HS-5 (cell line): ENCODE measurements around the gene TMEM240.
A peak's percentile ranks its signal among the peaks of the same experiment; 100 is the strongest.

Source experiments
- DNase-seq: peaks from one replicate; pipeline ENCODE4 v3.0.0-alpha.2; 2012; ENCODE audit warnings: low read depth

TMEM240 gene

DNA sequence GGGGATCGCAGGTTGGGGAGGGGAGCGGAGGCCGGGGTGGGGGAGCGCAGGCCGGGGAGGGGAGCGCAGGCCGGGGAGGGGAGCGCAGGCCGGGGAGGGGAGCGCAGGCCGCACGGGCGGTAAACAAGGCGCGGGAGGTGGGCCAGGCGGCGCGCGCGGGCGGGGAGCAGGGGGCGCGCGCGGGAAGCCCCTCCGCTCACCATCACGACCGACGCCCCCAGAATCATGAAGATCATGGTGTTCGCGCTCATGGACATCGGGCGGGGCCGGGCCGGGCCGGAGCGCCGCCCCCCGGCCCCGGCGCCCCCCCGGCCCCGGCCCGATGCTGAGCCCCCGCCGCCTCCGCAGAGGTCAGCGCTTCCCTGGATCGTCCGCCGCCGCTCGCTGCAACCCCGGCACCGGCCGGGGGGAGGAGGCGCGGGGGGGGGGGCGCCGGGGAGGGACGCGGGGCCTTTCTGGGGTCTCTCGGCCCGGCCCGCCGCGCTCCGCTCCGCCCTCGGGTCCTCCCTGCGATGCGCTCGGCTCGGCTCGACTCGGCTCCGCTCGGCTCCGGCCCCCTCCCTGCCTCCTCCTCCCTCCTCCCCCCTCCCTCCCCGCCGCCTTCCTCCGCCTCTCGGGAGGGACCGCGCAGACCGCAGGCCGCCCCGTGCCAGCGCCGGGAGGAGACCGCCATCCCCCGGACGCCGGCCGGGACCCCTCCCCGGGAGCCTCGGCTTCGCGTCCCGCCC lies at the start of gene TMEM240:
TMEM240 (minus strand) TSS at position 535 of the 728 bp plus-strand sequence; CDS start at position 257, 278 bp downstream.
- DNase-seq = no peak

DNA sequence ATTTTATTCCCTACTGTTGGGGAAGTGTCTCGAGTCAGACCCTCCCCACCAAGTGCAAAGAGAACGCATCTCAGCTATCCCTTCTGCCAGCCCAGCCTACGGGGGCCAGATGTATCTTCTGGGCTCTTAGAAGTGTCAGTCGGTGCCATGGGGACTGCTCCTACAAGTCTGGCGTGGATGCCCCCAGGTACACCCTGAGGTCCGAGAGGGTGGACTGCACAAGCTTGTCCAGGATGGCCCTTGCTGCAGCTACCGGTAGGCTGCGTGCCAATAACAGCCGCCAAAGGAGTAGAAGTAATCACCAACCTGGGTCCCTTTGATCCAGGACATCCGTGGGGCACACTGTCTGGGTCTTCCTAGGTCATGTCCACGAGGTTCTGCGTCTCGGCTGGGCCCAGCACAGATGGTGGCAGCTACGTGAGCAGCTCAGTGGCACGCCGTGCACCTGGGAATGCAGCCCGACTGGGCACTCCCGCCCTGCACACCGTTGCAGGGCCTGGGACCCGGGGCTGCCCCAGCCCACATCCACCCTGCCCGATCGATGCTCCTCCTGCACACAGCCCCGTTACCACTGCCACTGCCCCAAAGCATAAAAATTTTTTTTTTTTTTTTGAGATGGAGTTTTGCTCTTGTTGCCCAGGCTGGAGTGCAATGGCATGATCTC lies 43.1 kb upstream of the TMEM240 start:
- DNase-seq = no peak

DNA sequence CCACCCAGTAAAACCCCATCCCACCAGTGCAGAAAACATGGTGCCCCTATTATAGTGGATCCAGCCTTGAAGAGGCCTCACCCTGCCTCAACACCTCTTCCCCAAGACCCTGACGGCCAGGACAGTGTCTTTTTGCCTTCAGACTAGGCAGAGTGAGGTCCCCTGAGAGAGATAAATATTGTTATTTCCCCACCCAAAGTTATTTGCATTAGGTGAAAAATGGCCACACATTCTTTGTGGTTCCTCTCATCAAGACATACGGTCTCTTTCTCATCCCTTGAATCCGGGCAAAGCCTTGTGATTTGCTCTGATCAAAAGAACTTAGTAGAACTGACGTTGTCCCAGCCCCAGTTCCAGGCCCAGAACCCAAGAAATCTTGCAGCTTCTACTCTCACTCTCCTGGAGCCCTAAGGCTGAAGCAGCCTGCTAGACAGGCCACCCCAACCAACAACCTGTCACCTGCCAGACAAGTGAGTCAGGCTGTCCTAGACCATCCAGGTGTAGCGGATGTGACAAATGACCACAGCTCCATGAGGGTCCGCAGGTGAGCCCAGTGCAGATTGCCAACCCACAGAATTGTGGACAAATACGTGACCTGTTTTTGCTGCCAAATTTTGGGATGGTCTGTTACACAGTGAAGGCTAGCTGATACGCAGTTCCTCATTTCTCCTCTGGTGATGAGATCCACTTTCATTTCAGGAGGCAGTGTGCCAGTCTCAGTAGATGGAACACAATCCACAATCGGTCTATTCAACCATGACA lies 42.3 kb upstream of the TMEM240 start:
- DNase-seq = no peak

DNA sequence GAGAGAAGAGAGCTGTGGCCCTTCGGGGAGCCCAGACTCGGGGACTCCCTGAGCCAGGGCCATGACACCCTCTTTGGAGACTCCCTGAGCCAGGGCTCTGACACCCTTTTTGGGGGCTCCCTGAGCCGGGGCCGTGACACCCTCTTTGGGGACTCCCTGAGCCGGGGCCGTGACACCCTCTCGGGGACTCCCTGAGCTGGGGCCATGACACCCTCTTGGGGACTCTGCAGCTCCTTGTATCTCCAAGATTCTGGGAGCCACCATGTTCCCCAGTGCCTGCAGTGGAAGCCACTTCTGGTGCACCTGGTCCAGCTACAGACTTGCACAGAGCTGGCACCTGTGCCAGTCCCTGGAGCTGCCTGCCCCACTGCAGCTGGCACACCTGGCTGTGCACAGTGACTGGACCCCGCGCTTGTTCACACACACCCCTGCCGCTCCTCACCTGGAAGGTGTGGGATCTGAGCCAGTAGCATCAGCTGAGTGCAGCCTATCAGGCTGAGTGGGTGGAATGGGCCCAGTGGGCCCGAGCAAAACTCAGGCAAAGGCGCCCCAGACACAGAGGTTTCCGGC lies 38.0 kb upstream of the TMEM240 start:
- no peak for DNase-seq

DNA sequence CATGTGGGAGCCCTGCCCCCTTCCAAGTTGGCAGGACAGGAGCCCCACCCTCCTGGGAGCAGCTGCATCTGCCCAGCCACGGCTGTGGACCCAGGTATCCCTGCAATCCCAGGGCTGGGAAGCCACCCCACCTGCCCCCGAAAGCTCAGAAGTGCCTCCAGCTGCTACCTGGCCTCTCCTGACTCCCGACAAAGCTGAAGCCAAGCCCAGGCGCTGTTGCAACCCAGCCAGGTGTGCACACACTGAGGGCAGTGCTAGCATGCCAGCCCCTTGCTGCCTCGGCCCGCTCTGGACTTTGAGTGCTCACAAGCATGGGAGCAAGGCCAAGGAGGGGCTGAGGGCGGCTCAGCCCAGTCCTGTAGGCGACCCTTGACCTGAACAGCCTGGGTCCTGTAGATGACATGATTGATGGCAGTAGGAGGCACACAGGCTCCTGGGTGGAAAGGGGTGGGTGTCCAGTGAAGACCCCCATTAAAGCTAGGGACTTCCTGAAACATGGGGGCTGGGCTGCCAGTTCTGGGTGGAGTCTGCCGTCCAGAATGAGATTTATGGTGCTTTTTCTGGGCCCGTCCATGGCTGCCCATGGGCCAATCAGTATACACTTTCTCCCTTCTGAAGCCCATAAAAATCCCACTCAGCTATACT lies 37.1 kb upstream of the TMEM240 start:
- DNase-seq = no peak

DNA sequence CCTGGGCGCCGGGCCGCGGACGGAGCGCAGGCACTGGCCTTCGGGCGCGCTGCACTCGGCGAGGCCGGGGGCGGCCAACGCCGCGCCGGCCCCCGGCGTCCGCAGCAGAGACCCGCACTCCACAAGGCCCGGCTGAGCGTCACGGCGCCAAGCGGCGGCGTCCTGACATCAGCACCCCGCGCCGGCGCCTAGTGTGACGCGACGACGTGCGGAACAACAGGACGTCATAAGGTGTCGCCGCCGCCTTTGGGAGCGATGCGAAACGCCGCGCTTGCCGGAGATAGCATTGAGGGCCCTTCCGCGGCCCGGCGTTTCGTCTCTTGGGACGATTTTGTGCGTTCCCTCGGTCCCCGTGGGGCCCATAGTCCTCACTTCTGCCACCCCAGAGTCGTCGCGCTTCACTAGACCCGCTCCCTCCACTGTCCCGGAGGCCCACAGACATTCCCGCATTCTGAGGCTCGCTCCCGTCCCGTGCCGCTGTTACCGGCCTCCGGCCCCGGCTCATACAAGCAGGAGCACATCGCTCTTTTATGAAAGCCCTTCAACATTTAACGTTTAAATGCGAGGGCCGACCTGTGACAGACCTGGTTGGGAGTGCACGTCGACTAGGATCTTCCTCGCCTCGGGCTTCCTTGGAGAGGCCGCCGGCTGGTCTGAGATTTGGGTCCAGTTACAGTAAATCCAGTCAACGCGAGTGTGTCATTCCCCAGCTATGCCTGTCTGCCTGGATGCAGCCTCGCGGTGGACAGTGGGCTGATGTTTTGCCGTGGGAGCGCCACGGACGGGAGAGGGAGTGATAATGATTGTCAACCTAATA lies 34.5 kb upstream of the TMEM240 start, which contains the start of gene SSU72:
SSU72 (minus strand) TSS at position 143 of the 817 bp plus-strand sequence. CDS start 306 bp downstream, outside the sequence.
- DNase-seq = peak; percentile 56

DNA sequence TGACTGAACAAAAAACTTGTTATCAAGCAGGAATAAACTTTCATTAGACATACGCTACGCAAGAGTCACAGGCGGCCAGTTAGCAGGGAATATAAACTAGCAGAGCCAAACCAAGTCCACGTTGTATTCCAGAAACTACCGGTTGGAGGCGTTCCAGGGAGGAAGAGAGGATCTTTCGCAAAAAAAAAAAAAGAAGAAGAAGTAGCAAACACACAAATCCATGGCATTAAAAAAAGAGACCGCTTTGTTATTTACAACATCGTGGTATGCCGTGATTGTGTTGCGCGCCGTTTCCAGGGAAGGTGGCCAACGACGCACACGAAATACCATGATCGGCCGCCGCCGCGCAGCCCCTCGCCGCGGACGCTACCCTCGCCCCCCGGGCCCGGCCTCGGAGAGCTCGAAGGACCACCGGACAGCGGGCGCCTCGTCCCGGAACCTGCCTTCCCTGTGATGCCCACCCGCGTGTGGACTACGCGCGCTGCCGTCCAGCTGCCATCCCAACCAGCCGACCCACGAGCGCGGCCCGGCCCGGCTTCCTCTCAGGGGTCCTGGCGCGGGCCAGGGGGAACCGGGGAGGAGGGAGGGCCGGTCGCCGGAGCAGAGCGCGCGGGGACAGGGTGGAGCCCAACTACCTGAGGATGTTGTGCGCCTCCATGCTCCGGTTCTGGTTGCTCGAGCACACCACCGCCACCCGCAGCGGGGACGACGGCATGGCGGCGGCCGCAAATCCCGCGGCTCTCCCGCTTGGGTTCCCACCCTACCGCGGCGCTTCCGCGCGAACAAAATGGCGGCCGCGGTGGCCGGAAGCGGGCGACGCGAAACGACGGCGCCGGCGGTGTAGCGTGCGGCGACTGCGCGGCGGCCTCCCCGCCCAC lies 33.7 kb upstream of the TMEM240 start:
- no peak for DNase-seq

DNA sequence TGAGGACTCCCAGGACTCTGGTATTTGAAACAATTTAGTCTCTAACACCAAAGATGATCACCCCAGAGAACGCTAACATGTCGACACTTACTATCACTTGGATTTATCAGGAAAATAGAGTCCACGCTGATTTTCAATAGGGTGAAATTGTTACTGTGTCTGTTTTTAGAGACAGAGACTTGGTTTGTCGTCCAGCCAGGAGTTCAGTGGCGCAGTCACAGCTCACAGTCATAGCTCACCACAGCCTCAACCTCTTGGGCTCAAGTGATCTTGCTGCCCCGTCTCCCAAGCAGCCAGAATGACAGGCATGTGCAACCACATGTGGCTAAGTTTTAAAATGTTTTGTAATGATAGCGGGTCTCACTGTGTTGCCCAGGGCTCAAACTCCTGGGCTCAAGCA lies 28.9 kb upstream of the TMEM240 start:
- DNase-seq = no peak

DNA sequence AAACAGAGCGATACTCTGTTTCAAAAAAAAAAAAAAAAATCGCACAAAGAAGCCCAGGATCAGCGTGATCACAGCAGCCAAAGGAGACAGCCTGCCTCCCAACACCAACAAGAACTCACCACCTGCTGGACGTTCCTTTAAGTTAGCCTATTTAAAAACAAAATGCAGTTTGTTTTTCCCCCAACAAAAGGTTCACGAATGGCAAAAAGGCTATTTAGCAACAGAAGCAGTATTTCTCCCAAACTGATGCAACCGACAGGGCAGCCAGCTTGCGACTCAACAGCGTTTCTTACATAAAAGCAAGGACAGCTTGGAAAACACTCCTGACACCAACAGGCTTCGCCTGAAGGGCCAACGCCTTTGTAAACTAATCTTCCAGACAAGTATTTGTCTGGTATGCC lies 27.5 kb upstream of the TMEM240 start:
- no peak for DNase-seq

DNA sequence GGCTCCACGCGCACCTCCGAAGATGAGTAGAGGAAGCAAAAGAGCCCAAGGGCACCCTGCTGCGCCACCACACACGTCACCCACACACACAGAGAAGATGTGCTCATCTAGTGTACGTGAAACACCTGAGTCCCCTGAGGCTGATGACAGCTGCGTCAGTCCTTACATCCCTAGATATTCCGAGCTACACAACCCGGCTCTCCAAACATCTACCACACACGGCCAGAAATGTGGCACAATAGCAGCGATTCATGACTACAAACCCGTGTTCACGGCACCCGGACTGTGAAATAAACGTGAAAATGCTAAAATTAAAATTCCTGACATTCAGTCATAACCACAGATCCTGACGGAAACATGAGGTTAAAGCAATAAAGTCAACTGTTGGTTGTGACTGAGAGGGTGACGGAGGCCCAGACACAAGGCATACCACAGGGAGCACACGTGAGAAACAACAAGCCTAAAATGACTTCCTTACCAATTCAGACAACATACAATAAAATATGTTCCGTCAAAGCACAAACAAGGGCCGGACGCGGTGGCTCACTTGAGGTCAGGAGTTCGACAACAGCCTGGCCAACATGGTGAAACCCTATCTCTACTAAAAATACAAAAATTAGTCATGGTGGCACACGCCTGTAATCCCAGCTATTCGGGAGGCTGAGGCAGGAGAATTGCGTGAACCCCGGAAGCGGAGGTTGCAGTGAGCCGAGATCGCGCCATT lies 26.9 kb upstream of the TMEM240 start:
- no peak for DNase-seq

DNA sequence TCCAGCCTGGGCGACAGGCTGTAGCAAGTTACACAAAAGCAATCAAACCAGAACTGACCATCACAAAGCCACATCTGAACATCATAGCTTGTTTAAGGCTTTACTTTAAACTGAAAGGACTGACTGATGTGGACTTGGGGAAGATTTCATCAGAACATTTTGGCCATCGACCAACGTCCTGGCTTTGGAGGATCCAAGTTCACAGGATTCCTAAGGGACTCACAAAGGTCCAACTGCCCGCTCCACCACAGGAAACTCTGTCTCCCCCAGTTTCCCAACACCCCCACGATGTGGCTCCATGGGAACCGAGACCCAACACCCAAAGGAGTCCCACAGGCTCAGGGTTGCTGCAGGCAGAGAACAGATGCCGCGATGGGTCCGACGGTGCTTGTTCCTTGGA lies 24.9 kb upstream of the TMEM240 start:
- no peak for DNase-seq

DNA sequence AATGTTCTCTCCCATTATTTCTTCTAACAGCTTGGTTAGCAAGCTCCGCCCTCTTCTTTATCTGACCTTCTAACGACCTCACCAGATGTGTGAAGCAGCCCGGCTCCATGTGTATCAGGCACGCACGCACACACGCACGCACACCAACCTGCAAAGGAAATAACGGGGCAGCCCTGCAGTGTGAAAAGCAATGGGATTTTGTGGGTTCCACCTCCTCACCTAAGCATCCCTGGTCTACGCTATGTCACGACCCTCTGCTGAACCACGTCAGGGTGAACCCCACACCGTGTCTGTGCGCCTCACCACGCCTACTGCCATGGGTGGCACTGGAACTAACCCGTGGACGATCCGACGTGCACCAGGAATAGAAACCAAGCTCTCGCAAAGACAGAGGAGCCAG lies 23.8 kb upstream of the TMEM240 start:
- no peak for DNase-seq

DNA sequence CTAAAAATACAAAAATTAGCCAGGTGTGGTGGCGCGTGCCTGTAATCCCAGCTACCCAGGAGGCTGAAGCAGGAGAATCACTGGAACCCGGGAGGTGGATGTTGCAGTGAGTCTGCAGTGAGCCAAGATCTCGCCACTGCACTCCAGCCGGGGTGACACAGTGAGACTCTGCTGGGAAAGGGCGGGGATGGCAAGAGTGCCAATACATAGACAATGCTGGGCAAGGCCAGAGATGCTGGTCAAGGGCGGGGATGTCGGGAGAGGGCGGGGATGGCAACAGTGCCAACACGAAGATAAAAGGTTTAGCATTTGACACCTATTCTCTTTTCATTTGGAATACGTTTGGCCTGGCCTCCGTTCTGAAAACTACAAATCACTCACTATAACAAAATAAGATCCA lies 23.3 kb upstream of the TMEM240 start:
- no peak for DNase-seq

DNA sequence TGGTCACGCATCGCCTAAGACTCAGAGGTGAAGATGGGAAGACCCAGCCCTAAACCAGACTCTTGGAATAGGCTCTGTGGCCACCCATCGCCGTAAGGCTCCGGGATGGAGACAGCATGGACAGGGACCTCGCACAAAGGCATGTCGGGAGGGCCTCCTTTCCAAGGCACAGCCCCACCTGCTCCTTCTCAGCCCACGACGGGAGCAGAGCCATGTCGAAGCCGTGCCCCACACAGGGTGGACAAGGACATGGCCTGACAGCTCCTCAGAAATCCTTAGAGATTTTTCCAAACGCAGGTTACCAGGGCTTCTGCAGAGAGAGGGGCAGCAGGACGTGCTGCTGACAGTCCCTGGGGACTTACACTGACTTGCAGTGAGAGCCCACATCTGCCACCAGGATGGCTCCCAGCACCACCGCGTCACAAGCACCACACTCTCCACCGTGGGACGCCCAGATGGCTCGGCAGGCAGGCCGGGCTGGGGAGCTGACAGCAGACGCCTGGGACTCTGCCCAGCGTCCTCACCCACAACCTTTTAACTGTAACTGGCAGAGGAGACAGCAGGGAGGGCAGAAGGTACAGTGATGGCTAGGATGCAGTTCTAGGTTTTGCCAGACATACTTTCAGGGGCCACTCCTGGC lies 22.3 kb upstream of the TMEM240 start:
- DNase-seq = no peak

DNA sequence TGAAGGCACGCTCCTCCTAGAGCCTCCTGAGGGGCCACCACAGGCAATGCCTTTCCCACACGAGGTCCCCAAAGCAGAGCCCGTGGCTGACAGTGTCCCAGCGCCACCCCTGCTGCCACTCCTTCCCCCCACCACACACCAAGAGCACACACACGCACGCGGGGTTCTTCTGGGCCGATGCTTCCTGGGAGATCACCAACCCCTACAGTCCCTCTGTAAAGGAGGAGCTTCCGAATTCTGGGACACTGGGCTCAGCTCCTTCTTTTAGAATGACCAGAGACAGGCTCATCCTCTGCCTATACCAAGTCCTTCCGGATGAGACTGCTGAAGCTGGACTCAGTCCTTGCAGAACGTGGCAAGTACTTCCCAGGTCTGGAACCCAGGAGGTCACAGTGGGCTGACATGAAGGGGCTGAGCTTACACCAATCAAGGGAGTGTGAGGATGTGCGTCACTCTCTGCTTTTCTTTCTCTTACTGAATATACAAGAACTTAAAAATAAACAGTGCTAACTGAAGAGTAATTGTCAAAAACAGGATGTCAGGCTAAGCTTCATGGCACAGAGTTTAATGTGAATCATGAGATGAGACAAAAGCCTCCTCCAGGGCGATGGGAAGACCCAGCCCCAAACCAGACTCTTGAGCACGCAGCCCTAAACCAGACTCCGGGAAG lies 21.5 kb upstream of the TMEM240 start:
- DNase-seq = no peak

DNA sequence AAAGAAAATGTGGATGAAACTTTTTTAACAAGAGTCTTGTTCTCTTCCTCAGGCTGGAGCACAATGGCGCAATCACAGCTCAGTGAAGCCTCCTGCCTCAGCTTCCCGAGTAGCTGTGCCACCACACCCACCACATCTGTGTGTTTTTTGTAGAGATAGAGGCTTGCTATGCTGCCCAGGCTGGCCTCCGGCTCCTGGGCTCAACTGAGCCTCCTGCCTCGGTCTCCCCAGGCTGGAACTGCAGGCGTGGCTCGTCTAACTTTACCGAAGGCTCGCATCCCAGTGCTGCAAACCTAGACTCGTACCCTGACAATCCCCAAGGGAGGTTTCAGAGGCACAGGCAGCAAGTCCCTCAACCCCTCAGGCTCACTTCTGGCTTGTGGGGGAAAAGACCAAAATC lies 19.8 kb upstream of the TMEM240 start:
- DNase-seq = no peak

DNA sequence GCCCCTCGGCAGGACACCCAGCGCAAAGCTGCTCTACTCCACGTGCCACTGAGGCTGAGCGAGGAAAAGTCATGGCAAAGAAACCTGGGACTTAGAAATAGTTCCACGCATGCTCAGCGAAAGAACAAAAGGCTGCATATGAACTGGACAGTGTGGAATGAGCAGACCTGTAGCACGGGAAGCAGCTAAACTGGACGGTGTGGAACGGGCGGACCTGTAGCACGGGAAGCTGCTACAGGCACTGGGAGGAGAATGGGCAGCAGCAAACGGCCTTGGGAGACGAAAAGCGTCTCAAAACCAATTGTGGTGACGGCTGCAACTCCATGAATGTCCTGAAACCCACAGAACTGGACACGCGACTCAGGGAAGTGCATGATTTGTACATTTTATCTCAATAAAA lies 18.6 kb upstream of the TMEM240 start:
- DNase-seq = no peak

DNA sequence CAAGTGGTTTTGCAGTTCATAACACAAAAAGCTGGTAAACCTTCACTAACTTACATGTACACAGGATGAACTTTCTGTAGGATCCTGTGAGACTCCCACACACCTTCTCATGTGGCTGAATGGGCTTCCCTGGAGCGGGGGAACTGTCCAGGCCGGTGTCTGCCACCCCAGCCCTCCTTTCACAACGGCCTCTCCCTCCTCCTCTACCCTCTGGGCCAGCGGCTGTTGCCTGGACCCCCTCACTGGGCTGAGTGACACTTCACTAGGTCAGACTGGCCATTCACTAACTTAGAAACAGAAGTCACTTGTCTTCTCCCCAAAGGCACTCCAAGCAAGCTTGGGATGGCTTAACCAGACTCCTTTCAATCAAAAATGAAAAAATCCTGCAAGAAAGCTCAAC lies 18.2 kb upstream of the TMEM240 start:
- no peak for DNase-seq
